Purkinje cell (primary cell): ENCODE measurements around the gene NCKAP5. TPM values are rescaled to one million over a fixed set of nuclear protein-coding genes. Genes with fewer than 3 reads are reported as not detected.

Experiments used
- polyA plus RNA-seq: library from polyadenylated mRNA; unstranded; fragments of >200 nt; fragmentation: Nextera tagmentation; gene quantifications from 2 replicates; pipeline ENCODE4 v1.2.1, GENCODE V29; 2014

Gene NCKAP5
- polyA plus RNA-seq = 3.3 and 7.6 TPM in 2 replicates

DNA sequence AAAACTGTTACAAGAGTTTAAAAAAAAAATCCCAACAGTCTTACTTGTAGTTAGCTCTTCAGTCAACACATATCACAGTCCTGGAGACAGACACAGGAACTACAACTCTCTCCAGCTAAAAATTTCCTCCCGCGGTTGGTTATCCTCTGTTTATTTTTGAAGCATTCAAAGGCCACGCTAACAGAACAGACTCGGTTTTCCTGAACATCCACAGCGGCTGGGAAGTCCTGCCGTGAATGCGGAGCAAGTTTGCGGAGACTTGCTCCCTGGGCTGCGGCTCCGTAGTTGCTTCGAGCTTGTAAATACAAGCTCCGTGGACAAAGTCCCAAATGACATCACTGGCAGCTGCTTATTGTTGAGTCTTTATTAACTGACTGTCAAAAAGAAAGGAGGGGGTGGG is at the start of gene NCKAP5:
NCKAP5 (minus strand) TSS at position 292 of the 400 bp plus-strand sequence. CDS start 50,937 bp downstream, outside the sequence.

DNA sequence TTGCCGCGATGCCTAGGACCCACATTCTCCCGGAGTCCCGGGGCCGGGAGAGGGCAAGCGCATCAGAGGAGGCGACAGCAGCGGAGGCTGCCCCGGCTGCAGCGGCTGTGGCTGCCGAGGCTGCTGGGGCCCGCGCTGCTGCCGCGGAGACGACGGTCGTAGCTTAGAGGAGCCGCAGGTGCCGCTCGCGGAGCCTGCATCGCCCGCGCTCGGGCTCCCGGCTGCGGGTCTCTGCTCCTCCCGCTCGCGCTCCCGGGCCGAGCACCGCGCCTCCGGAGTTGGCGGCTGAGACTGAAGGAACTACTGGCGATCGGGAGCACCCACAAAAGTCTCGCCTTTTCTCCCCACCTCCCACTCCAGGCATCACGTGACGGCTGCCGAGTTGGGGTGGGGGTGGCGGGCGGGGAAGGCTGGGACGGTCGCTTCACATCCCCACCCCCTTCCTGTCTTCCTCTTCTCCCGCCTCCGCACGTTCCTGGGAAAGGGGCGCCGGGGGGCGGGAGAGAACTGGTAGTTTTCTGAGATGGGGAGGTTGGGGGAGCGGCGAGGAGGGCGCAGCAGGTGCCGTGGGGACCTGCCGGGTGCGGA is 898.3 kb downstream of the NCKAP5 start, which contains the start of gene LYPD1:
LYPD1 (minus strand) TSS at position 298 of the 588 bp plus-strand sequence; CDS start at position 25, 273 bp downstream.

